Activated naive CD8-positive, alpha-beta T cell treated with anti-CD3 and anti-CD28 coated beads, Interleukin-2, amount 10 ng/mL, durations not matched to agents 7 days and 5 days (primary cell): ENCODE results near the gene RBP5. TPM values are rescaled to one million over a fixed set of nuclear protein-coding genes. Genes with fewer than 3 reads are reported as not detected.

ENCODE experiments used
- ATAC-seq: fragments of 150-1000 bp; cut with Tn5 transposase; one replicate; pipeline ENCODE4 v1.10.0; 2021; ENCODE audit warnings: low read depth, moderate library complexity
- POLR2A ChIA-PET: fragments of 350-600 bp; sonication (Branson Sonifier 250); formaldehyde crosslinking; loops from one replicate; lab custom pipeline; 2021; ENCODE audit warnings: antibody characterized with exemption; lab: Charles Lee
- DNase-seq: peaks from one replicate; pipeline ENCODE4 v3.0.0; 2021
- H3K27ac Mint-ChIP-seq: one replicate; pipeline ENCODE4 v1.8.0; 2022; ENCODE audit warnings: mild to moderate bottlenecking, mixed read lengths
- H3K27me3 Mint-ChIP-seq: one replicate; pipeline ENCODE4 v1.8.0; 2022; ENCODE audit warnings: mild to moderate bottlenecking, moderate library complexity, mixed read lengths
- H3K36me3 Mint-ChIP-seq: one replicate; pipeline ENCODE4 v1.8.0; 2021; ENCODE audit warnings: mild to moderate bottlenecking, mixed read lengths
- H3K4me1 Mint-ChIP-seq: one replicate; pipeline ENCODE4 v1.8.0; 2021; ENCODE audit warnings: mixed read lengths
- H3K4me3 Mint-ChIP-seq: one replicate; pipeline ENCODE4 v1.8.0; 2022; ENCODE audit warnings: mild to moderate bottlenecking, moderate library complexity, mixed read lengths
- H3K9me3 Mint-ChIP-seq: one replicate; pipeline ENCODE4 v1.8.0; 2021; ENCODE audit warnings: mixed read lengths
- total RNA-seq, 2 experiments: library from RNA; stranded (reverse); gene quantifications; one replicate each; pipeline ENCODE4 v1.2.3, GENCODE V29; 2021

RBP5 gene
- total RNA-seq, 2 experiments from 2014 or later = 0.58 to 1.3 TPM

GRCh38 chr12:7155471-7156034, 26.9 kb upstream of the RBP5 start:
- no peak overlapping the region for H3K27ac Mint-ChIP-seq
- ATAC-seq (no peak), DNase-seq (no peak)
- no peaks in the 10 kb centered on the region for H3K4me1 Mint-ChIP-seq
- peaks cover 4% of the 10 kb centered on the region for H3K36me3 Mint-ChIP-seq
- H3K9me3 Mint-ChIP-seq = no peaks in the 10 kb centered on the region
- no peaks in the 10 kb centered on the region for H3K27me3 Mint-ChIP-seq
- POLR2A ChIA-PET = interaction anchor here (1.2 kb wide), 1 partner anchor 34 kb away, joined by 3 read pairs; the partner anchor contains the start of gene PEX5
- H3K4me3 Mint-ChIP-seq = no peak overlapping the region

- Mint-ChIP-seq H3K27me3 (no peaks in the 10 kb centered on the region), H3K4me3 (no peak overlapping the region), H3K9me3 (no peaks in the 10 kb centered on the region), H3K36me3 (peaks cover 7% of the 10 kb centered on the region), H3K4me1 (no peaks in the 10 kb centered on the region), H3K27ac (no peak overlapping the region)
- POLR2A ChIA-PET = interaction anchor here (1.2 kb wide), 1 partner anchor 34 kb away, joined by 3 read pairs; the partner anchor contains the start of gene PEX5
- ATAC-seq (no peak), DNase-seq (no peak)
These were observed 26.3 kb upstream of the RBP5 start for GRCh38 chr12:7154901-7155470.

- Mint-ChIP-seq H3K36me3 (peaks cover 10% of the 10 kb centered on the region), H3K4me3 (no peak overlapping the region), H3K27me3 (no peaks in the 10 kb centered on the region), H3K4me1 (no peaks in the 10 kb centered on the region), H3K27ac (peak overlapping the region; percentile 60), H3K9me3 (no peaks in the 10 kb centered on the region)
- ATAC-seq (no peak), DNase-seq (no peak)
- POLR2A ChIA-PET = no interaction called here
These were observed 25.4 kb upstream of the RBP5 start for GRCh38 chr12:7154042-7154441.

- H3K27ac Mint-ChIP-seq = no peak overlapping the region
- H3K9me3 Mint-ChIP-seq = no peaks in the 10 kb centered on the region
- no peaks in the 10 kb centered on the region for H3K27me3 Mint-ChIP-seq
- DNase-seq = no peak
- POLR2A ChIA-PET = no interaction called here
- no peak overlapping the region for H3K4me3 Mint-ChIP-seq
- ATAC-seq = no peak
- H3K36me3 Mint-ChIP-seq = peaks cover 18% of the 10 kb centered on the region
- H3K4me1 Mint-ChIP-seq = peaks cover 8% of the 10 kb centered on the region
These were observed 24.1 kb upstream of the RBP5 start for GRCh38 chr12:7152818-7153217.

- no peaks in the 10 kb centered on the region for H3K9me3 Mint-ChIP-seq
- H3K4me3 Mint-ChIP-seq = no peak overlapping the region
- DNase-seq (no peak), ATAC-seq (no peak)
- H3K27ac Mint-ChIP-seq = no peak overlapping the region
- H3K27me3 Mint-ChIP-seq = no peaks in the 10 kb centered on the region
- POLR2A ChIA-PET = interaction anchor here (0.7 kb wide), 1 partner anchor 289 kb away, joined by 3 read pairs; no protein-coding TSS in a partner anchor
- peaks cover 9% of the 10 kb centered on the region for H3K4me1 Mint-ChIP-seq
- H3K36me3 Mint-ChIP-seq = peaks cover 20% of the 10 kb centered on the region
These were observed 22.8 kb upstream of the RBP5 start for GRCh38 chr12:7151532-7151931.

GRCh38 chr12:7150841-7151240, 22.2 kb upstream of the RBP5 start:
- H3K27me3 Mint-ChIP-seq = no peaks in the 10 kb centered on the region
- H3K4me1 Mint-ChIP-seq = peaks cover 11% of the 10 kb centered on the region
- no peak for DNase-seq
- H3K27ac Mint-ChIP-seq = no peak overlapping the region
- H3K9me3 Mint-ChIP-seq = no peaks in the 10 kb centered on the region
- no peak overlapping the region for H3K4me3 Mint-ChIP-seq
- POLR2A ChIA-PET = no interaction called here
- no peak for ATAC-seq
- H3K36me3 Mint-ChIP-seq = peaks cover 27% of the 10 kb centered on the region

- POLR2A ChIA-PET = no interaction called here
- no peaks in the 10 kb centered on the region for H3K27me3 Mint-ChIP-seq
- DNase-seq (no peak), ATAC-seq (no peak)
- peaks cover 30% of the 10 kb centered on the region for H3K36me3 Mint-ChIP-seq
- no peak overlapping the region for H3K27ac Mint-ChIP-seq
- H3K4me1 Mint-ChIP-seq = peaks cover 11% of the 10 kb centered on the region
- no peak overlapping the region for H3K4me3 Mint-ChIP-seq
- H3K9me3 Mint-ChIP-seq = no peaks in the 10 kb centered on the region
These were observed 21.7 kb upstream of the RBP5 start for GRCh38 chr12:7150356-7150755.

GRCh38 chr12:7146906-7147305, 18.2 kb upstream of the RBP5 start:
- DNase-seq (no peak), ATAC-seq (no peak)
- Mint-ChIP-seq H3K4me3 (no peak overlapping the region), H3K27me3 (no peaks in the 10 kb centered on the region), H3K4me1 (peaks cover 14% of the 10 kb centered on the region), H3K27ac (no peak overlapping the region), H3K36me3 (peaks cover 39% of the 10 kb centered on the region), H3K9me3 (no peaks in the 10 kb centered on the region)
- POLR2A ChIA-PET = no interaction called here

- Mint-ChIP-seq H3K27ac (peak overlapping the region; percentile 48), H3K4me1 (peaks cover 17% of the 10 kb centered on the region), H3K36me3 (peaks cover 45% of the 10 kb centered on the region), H3K4me3 (no peak overlapping the region), H3K9me3 (no peaks in the 10 kb centered on the region), H3K27me3 (no peaks in the 10 kb centered on the region)
- ATAC-seq (no peak), DNase-seq (no peak)
- POLR2A ChIA-PET = no interaction called here
These were observed 17.5 kb upstream of the RBP5 start for GRCh38 chr12:7146228-7146627.

- H3K36me3 Mint-ChIP-seq = peaks cover 45% of the 10 kb centered on the region
- no peak overlapping the region for H3K27ac Mint-ChIP-seq
- POLR2A ChIA-PET = no interaction called here
- H3K4me1 Mint-ChIP-seq = peaks cover 17% of the 10 kb centered on the region
- ATAC-seq (no peak), DNase-seq (no peak)
- no peaks in the 10 kb centered on the region for H3K9me3 Mint-ChIP-seq
- no peaks in the 10 kb centered on the region for H3K27me3 Mint-ChIP-seq
- H3K4me3 Mint-ChIP-seq = no peak overlapping the region
These were observed 17.0 kb upstream of the RBP5 start for GRCh38 chr12:7145671-7146070.

GRCh38 chr12:7144414-7145120, 15.9 kb upstream of the RBP5 start:
- DNase-seq (no peak), ATAC-seq (no peak)
- Mint-ChIP-seq H3K27ac (no peak overlapping the region), H3K4me3 (no peak overlapping the region), H3K27me3 (no peaks in the 10 kb centered on the region), H3K4me1 (peaks cover 17% of the 10 kb centered on the region), H3K36me3 (peaks cover 43% of the 10 kb centered on the region), H3K9me3 (no peaks in the 10 kb centered on the region)
- POLR2A ChIA-PET = interaction anchor here (0.6 kb wide), 1 partner anchor 324 kb away, joined by 3 read pairs; no protein-coding TSS in a partner anchor

GRCh38 chr12:7143564-7143963, 14.9 kb upstream of the RBP5 start:
- DNase-seq (no peak), ATAC-seq (no peak)
- H3K9me3 Mint-ChIP-seq = no peaks in the 10 kb centered on the region
- no peak overlapping the region for H3K27ac Mint-ChIP-seq
- no peaks in the 10 kb centered on the region for H3K27me3 Mint-ChIP-seq
- no peak overlapping the region for H3K4me3 Mint-ChIP-seq
- peaks cover 44% of the 10 kb centered on the region for H3K36me3 Mint-ChIP-seq
- POLR2A ChIA-PET = no interaction called here
- peaks cover 14% of the 10 kb centered on the region for H3K4me1 Mint-ChIP-seq

- H3K4me3 Mint-ChIP-seq = no peak overlapping the region
- H3K4me1 Mint-ChIP-seq = peaks cover 11% of the 10 kb centered on the region
- H3K9me3 Mint-ChIP-seq = no peaks in the 10 kb centered on the region
- H3K36me3 Mint-ChIP-seq = peaks cover 45% of the 10 kb centered on the region
- ATAC-seq (no peak), DNase-seq (no peak)
- POLR2A ChIA-PET = no interaction called here
- no peak overlapping the region for H3K27ac Mint-ChIP-seq
- H3K27me3 Mint-ChIP-seq = no peaks in the 10 kb centered on the region
These were observed 14.2 kb upstream of the RBP5 start for GRCh38 chr12:7142809-7143465.
